ENCODE measurements around the gene CTXND1.

CTXND1 gene

DNA sequence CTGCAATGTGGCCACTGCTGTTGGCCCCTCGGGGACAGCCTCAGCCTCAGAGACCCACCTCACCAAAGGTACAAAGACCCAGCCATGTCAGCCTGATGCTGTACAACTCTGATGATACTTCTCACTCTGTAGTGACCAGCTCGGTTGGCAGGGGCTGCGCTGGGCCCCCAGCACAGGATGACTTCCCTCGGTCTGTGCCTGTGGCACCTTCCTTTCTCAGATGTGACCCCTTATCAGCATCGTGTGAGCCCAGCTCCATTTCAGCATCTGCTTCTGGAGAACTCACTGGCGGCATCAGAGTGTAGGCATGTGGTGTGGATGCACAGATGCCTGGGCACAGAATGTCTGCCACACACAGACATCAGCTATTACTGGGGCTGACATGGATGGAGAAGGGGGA is 25.1 kb upstream of the CTXND1 start:
- no peaks in the 10 kb centered on the region for H3K36me3 ChIP-seq
- no peak for TF ChIP-seq Cebpa-rat (IDR thresholded peaks at IDR 0.05)
- no peaks in the 10 kb centered on the region for H3K9me3 ChIP-seq
- no peak overlapping the region for H3K27ac ChIP-seq
- H3K27me3 ChIP-seq: no peaks in the 10 kb centered on the region
- no peak overlapping the region for H3K4me2 ChIP-seq
- H3K9ac ChIP-seq: no peak overlapping the region
- H4K20me1 ChIP-seq: no peaks in the 10 kb centered on the region
- H3K4me1 ChIP-seq: peaks cover 8% of the 10 kb centered on the region
- no peak overlapping the region for H3K4me3 ChIP-seq

- H3K4me3 ChIP-seq: no peak overlapping the region
- H3K36me3 ChIP-seq: no peaks in the 10 kb centered on the region
- no peak overlapping the region for H3K27ac ChIP-seq
- H3K27me3 ChIP-seq: no peaks in the 10 kb centered on the region
- TF ChIP-seq Cebpa-rat (IDR thresholded peaks at IDR 0.05): no peak
- peaks cover 8% of the 10 kb centered on the region for H3K4me1 ChIP-seq
- no peaks in the 10 kb centered on the region for H4K20me1 ChIP-seq
- no peaks in the 10 kb centered on the region for H3K9me3 ChIP-seq
- H3K4me2 ChIP-seq: no peak overlapping the region
- no peak overlapping the region for H3K9ac ChIP-seq
Observed at GRCh38 chr15:80275961-80276360, 23.9 kb upstream of the CTXND1 start.

GRCh38 chr15:80274996-80275395 is 23.0 kb upstream of the CTXND1 start:
- TF ChIP-seq Cebpa-rat (IDR thresholded peaks at IDR 0.05): no peak
- no peak overlapping the region for H3K4me3 ChIP-seq
- H3K27me3 ChIP-seq: no peaks in the 10 kb centered on the region

GRCh38 chr15:80274554-80274953 is 22.5 kb upstream of the CTXND1 start:
- Histone ChIP-seq H3K4me2 (no peak overlapping the region), H3K9ac (no peak overlapping the region), H3K9me3 (no peaks in the 10 kb centered on the region), H3K4me3 (no peak overlapping the region), H3K27ac (no peak overlapping the region), H3K27me3 (no peaks in the 10 kb centered on the region), H3K4me1 (peaks cover 8% of the 10 kb centered on the region), H3K36me3 (no peaks in the 10 kb centered on the region), H4K20me1 (no peaks in the 10 kb centered on the region)
- no peak for TF ChIP-seq Cebpa-rat (IDR thresholded peaks at IDR 0.05)

More at GRCh38 chr15:80274996-80275395, 23.0 kb upstream of the CTXND1 start:
- no peak overlapping the region for H3K9ac ChIP-seq
- H3K4me2 ChIP-seq: no peak overlapping the region
- H3K36me3 ChIP-seq: no peaks in the 10 kb centered on the region
- H3K4me1 ChIP-seq: peaks cover 8% of the 10 kb centered on the region
- no peak overlapping the region for H3K27ac ChIP-seq
- no peaks in the 10 kb centered on the region for H3K9me3 ChIP-seq
- no peaks in the 10 kb centered on the region for H4K20me1 ChIP-seq

GRCh38 chr15:80272987-80273386 is 21.0 kb upstream of the CTXND1 start:
- no peak for TF ChIP-seq Cebpa-rat (IDR thresholded peaks at IDR 0.05)
- no peaks in the 10 kb centered on the region for H3K36me3 ChIP-seq
- no peaks in the 10 kb centered on the region for H4K20me1 ChIP-seq
- H3K4me1 ChIP-seq: peaks cover 8% of the 10 kb centered on the region
- peak overlapping the region; percentile 7; the same call in 1 of the 2 replicates for H3K4me2 ChIP-seq
- no peak overlapping the region for H3K27ac ChIP-seq
- no peaks in the 10 kb centered on the region for H3K27me3 ChIP-seq
- H3K4me3 ChIP-seq: no peak overlapping the region
- H3K9ac ChIP-seq: no peak overlapping the region
- H3K9me3 ChIP-seq: no peaks in the 10 kb centered on the region

- Histone ChIP-seq H3K36me3 (no peaks in the 10 kb centered on the region), H3K9me3 (no peaks in the 10 kb centered on the region), H3K27me3 (no peaks in the 10 kb centered on the region), H3K4me1 (peaks cover 8% of the 10 kb centered on the region), H3K9ac (no peak overlapping the region), H4K20me1 (no peaks in the 10 kb centered on the region), H3K4me2 (no peak overlapping the region), H3K4me3 (no peak overlapping the region), H3K27ac (no peak overlapping the region)
- no peak for TF ChIP-seq Cebpa-rat (IDR thresholded peaks at IDR 0.05)
Observed at GRCh38 chr15:80270472-80270871, 18.5 kb upstream of the CTXND1 start.

- Histone ChIP-seq H3K9me3 (no peaks in the 10 kb centered on the region), H3K36me3 (no peaks in the 10 kb centered on the region), H3K4me1 (peaks cover 6% of the 10 kb centered on the region), H3K27me3 (no peaks in the 10 kb centered on the region), H3K4me3 (no peak overlapping the region), H4K20me1 (no peaks in the 10 kb centered on the region), H3K9ac (no peak overlapping the region), H3K27ac (no peak overlapping the region), H3K4me2 (no peak overlapping the region)
- TF ChIP-seq Cebpa-rat (IDR thresholded peaks at IDR 0.05): no peak
Observed at GRCh38 chr15:80268101-80268500, 16.1 kb upstream of the CTXND1 start.

GRCh38 chr15:80267658-80268057 is 15.6 kb upstream of the CTXND1 start:
- no peak for TF ChIP-seq Cebpa-rat (IDR thresholded peaks at IDR 0.05)
- Histone ChIP-seq H4K20me1 (no peaks in the 10 kb centered on the region), H3K4me3 (no peak overlapping the region), H3K36me3 (no peaks in the 10 kb centered on the region), H3K27ac (no peak overlapping the region), H3K4me1 (peaks cover 2% of the 10 kb centered on the region), H3K4me2 (no peak overlapping the region), H3K9me3 (no peaks in the 10 kb centered on the region), H3K9ac (no peak overlapping the region), H3K27me3 (no peaks in the 10 kb centered on the region)

GRCh38 chr15:80266745-80267144 is 14.7 kb upstream of the CTXND1 start:
- Histone ChIP-seq H4K20me1 (no peaks in the 10 kb centered on the region), H3K4me1 (no peaks in the 10 kb centered on the region), H3K27me3 (no peaks in the 10 kb centered on the region), H3K9ac (no peak overlapping the region), H3K4me2 (no peak overlapping the region), H3K36me3 (no peaks in the 10 kb centered on the region), H3K9me3 (no peaks in the 10 kb centered on the region), H3K27ac (no peak overlapping the region), H3K4me3 (no peak overlapping the region)
- no peak for TF ChIP-seq Cebpa-rat (IDR thresholded peaks at IDR 0.05)

DNA sequence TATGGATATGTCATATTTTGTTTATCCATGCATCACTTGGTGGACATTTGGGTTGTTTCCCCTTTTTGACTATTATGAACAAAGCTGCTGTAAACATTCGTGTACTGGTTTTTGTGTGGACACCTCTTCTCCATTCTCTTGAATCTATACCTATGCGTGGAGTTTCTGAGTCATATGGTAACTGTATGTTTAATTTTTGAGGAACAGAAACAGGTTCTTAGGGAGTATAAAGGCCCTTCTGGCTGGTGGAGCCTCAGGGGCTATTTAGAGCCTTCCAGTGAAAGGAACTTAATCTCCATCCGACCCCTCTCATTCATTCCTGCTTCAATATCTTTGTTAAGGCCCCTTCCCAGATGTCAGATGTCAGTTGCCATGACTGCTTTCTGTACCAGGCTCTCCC is 14.1 kb upstream of the CTXND1 start:
- Histone ChIP-seq H3K27me3 (no peaks in the 10 kb centered on the region), H3K9me3 (no peaks in the 10 kb centered on the region), H3K4me2 (no peak overlapping the region)

GRCh38 chr15:80265021-80265420 is 13.0 kb upstream of the CTXND1 start:
- Histone ChIP-seq H3K9ac (no peak overlapping the region), H3K4me3 (no peak overlapping the region), H3K36me3 (no peaks in the 10 kb centered on the region), H3K4me2 (no peak overlapping the region), H3K27ac (no peak overlapping the region), H3K27me3 (no peaks in the 10 kb centered on the region), H4K20me1 (no peaks in the 10 kb centered on the region), H3K4me1 (no peaks in the 10 kb centered on the region), H3K9me3 (no peaks in the 10 kb centered on the region)
- TF ChIP-seq Cebpa-rat (IDR thresholded peaks at IDR 0.05): no peak

More for the DNA sequence above, 14.1 kb upstream of the CTXND1 start:
- Histone ChIP-seq H4K20me1 (no peaks in the 10 kb centered on the region), H3K4me1 (no peaks in the 10 kb centered on the region), H3K9ac (no peak overlapping the region), H3K27ac (no peak overlapping the region), H3K36me3 (no peaks in the 10 kb centered on the region), H3K4me3 (no peak overlapping the region)
- no peak for TF ChIP-seq Cebpa-rat (IDR thresholded peaks at IDR 0.05)
